Astrocyte of the cerebellum (primary cell): ENCODE results near the gene CFAP65.

Source experiments
- DNase-seq: peaks from one replicate; pipeline ENCODE4 v3.0.0-alpha.2; 2011; ENCODE audit warnings: low read depth
- H3K4me3 ChIP-seq: 2 replicates; pipeline ENCODE4 v1.5.1; 2011; ENCODE audit warnings: mild to moderate bottlenecking, low read depth, low read length, moderate library complexity
- CTCF ChIP-seq: IDR thresholded peaks from 2 replicates; pipeline ENCODE4 v1.5.1; 2012; ENCODE audit warnings: low read length, low read depth, moderate library complexity, mild to moderate bottlenecking; ENCODE audit errors: missing control alignments
- in situ Hi-C: cut with HindIII; loops from 2 replicates; pipeline ENCODE4 v1.10.0; 2017; ENCODE audit warnings: low sequenced_read_pairs

Gene CFAP65

GRCh38 chr2:219022616-219023015 lies 18.7 kb downstream of the CFAP65 start:
- DNase-seq = no peak
- no peak overlapping the region for H3K4me3 ChIP-seq
- in situ Hi-C loops = no loop called here
- TF ChIP-seq CTCF = no peak

GRCh38 chr2:219022041-219022440 lies 19.3 kb downstream of the CFAP65 start:
- DNase-seq = no peak
- TF ChIP-seq CTCF = no peak
- in situ Hi-C loops = no loop called here
- no peak overlapping the region for H3K4me3 ChIP-seq

- no peak for DNase-seq
- in situ Hi-C loops = no loop called here
- no peak overlapping the region for H3K4me3 ChIP-seq
- no peak for TF ChIP-seq CTCF
These were observed 19.7 kb downstream of the CFAP65 start for GRCh38 chr2:219021591-219021990.

GRCh38 chr2:219020604-219021365 lies 20.5 kb downstream of the CFAP65 start:
- no peak for TF ChIP-seq CTCF
- in situ Hi-C loops = no loop called here
- DNase-seq = no peak
- no peak overlapping the region for H3K4me3 ChIP-seq

GRCh38 chr2:219019436-219019835 lies 21.9 kb downstream of the CFAP65 start:
- H3K4me3 ChIP-seq = no peak overlapping the region
- TF ChIP-seq CTCF = no peak
- in situ Hi-C loops = no loop called here
- no peak for DNase-seq

- DNase-seq = no peak
- TF ChIP-seq CTCF = no peak
- no peak overlapping the region for H3K4me3 ChIP-seq
- in situ Hi-C loops = no loop called here
These were observed 22.6 kb downstream of the CFAP65 start for GRCh38 chr2:219018726-219019125.
